C1 segment of cervical spinal cord (tissue), 14 donors: ENCODE data around the gene ZEB1.
"Not testable (repeated sequence)": the region's sequence is repeated elsewhere in the genome, so short reads cannot be mapped to it uniquely, and the experiment has no call there.

Experiments used
- DNase-seq, 14 donors: peaks; one replicate each; lab custom pipeline; 2025; lab: John Stamatoyannopoulos, UW

The ZEB1 gene

GRCh38 chr10:31490858-31491504 lies 172.0 kb downstream of the ZEB1 start:
- no peak for DNase-seq

- no peak for DNase-seq
Observed at GRCh38 chr10:31507427-31507826, 188.4 kb downstream of the ZEB1 start.

- no peak for DNase-seq
Observed at GRCh38 chr10:31508234-31508633, 189.2 kb downstream of the ZEB1 start.

GRCh38 chr10:31508882-31509281 lies 189.9 kb downstream of the ZEB1 start:
- no peak for DNase-seq

- no peak for DNase-seq
Observed at GRCh38 chr10:31509989-31510388, 191.0 kb downstream of the ZEB1 start.

GRCh38 chr10:31515116-31515515 lies 196.1 kb downstream of the ZEB1 start:
- DNase-seq, result no peak

- DNase-seq, result no peak
Observed at GRCh38 chr10:31515819-31516402, 196.9 kb downstream of the ZEB1 start.

GRCh38 chr10:31520986-31521831 lies 202.2 kb downstream of the ZEB1 start:
- DNase-seq, result no peak

GRCh38 chr10:31522820-31523219 lies 203.8 kb downstream of the ZEB1 start:
- DNase-seq, result no peak

GRCh38 chr10:31524460-31524859 lies 205.4 kb downstream of the ZEB1 start:
- DNase-seq, result no peak

- DNase-seq, result no peak
Observed at GRCh38 chr10:31526178-31526577, 207.2 kb downstream of the ZEB1 start.

- DNase-seq, result no peak
Observed at GRCh38 chr10:31526681-31527080, 207.7 kb downstream of the ZEB1 start.

GRCh38 chr10:31528831-31529230 lies 209.8 kb downstream of the ZEB1 start:
- DNase-seq, result no peak

GRCh38 chr10:31536302-31536701 lies 217.3 kb downstream of the ZEB1 start:
- DNase-seq, result no peak

- no peak for DNase-seq
Observed at GRCh38 chr10:31549896-31550295, 230.9 kb downstream of the ZEB1 start.

- no peak for DNase-seq
Observed at GRCh38 chr10:31554556-31554955, 235.5 kb downstream of the ZEB1 start.

GRCh38 chr10:31557854-31558253 lies 238.8 kb downstream of the ZEB1 start:
- no peak for DNase-seq

- DNase-seq, result not testable (repeated sequence)
Observed at GRCh38 chr10:31568252-31568861, 249.3 kb downstream of the ZEB1 start.

GRCh38 chr10:31574577-31574976 lies 255.6 kb downstream of the ZEB1 start:
- DNase-seq, result no peak

- DNase-seq, result no peak
Observed at GRCh38 chr10:31578181-31578852, 259.3 kb downstream of the ZEB1 start.

- no peak for DNase-seq
Observed at GRCh38 chr10:31578951-31579350, 259.9 kb downstream of the ZEB1 start.
